T-helper 22 cell (primary cell): ENCODE data around the gene WDR90.

ENCODE experiments used
- DNase-seq: peaks from one replicate; pipeline ENCODE4 v3.0.0-alpha.2; 2020; ENCODE audit warnings: low read depth

WDR90 gene

DNA sequence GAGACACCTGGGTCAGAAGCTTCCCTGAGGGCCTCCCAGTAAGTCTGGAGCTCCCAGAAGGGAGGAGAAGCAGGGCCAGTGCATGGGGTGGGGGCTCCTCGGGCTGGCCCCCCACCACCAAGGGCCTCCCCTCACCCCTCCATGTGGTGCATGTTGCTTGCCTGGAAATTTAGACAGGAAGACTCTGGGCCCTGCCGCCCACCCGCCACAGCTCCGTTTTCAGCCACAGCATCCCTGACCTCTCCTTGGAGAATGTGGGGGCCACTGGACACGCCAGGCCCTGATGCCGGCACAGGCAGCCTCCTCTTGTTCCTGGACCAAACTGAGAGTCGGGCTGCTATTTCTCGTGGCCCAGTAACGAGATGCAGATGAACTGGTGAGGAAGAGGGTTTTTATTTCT lies 10.3 kb upstream of the WDR90 start:
- DNase-seq, result no peak

DNA sequence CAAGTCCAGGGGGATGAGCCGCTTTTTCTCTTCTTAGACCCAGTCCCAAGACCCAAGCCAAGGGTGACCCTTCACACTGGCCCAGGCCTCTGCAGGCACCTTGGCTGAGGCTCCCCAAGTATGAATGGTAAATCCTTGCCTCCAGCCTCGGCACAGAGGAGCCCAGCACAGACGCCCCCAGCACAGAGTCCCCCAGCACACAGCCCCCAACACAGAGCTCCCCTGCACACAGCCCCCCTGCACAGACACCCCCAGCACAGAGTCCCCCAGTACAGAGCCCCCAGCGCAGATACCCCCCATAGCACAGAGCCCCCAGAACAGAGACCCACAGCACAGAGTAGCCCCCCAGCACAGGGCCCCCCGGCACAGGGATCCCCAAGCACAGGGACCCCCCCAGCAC lies 8.6 kb upstream of the WDR90 start:
- DNase-seq, result no peak

DNA sequence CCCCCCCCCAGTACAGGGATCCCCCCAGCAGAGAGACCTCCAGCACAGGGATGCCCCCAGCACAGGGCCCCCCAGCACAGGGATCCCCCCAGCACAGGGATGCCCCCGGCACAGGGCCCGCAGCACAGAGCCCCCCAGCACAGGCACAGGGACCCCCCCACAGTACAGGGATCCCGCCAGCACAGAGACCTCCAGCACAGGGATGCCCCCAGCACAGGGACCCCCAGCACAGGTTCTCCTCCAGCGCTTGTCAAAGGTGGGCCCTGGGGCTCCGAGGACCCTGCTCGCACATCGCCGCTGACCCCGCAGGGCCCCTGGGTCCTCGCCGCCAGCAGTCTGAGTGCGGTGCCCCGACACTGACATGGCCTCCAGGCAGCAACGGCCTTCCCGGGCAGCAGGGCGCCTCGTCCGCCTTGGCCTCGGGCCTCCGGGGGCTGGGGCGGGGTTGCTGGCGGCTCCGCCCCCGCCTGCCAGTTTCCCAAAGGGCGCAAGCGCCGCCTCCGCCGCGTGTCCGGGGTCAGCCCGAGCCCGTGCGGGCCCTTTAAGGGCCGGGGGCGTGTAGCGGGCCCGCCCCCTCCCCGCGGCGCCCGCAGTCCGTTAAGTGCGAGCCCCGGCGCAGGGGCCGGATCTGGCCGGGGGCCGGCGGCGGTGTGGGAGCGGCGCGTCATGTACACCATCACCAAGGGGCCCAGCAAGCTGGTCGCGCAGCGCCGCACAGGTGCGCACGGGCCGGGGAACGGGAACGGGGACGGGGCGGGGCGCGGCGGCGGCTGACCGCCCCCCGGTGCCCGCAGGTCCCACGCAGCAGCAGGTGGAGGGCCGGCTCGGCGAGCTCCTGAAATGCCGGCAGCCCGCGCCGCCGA lies 7.6 kb upstream of the WDR90 start, which contains the start of gene MCRIP2:
TSS of gene MCRIP2 (plus strand) at position 503 of the 863 bp plus-strand sequence. CDS start at position 667, 164 bp downstream.
- peak; percentile 41 for DNase-seq

GRCh38 chr16:642189-643049 lies 6.7 kb upstream of the WDR90 start:
- no peak for DNase-seq

GRCh38 chr16:643050-643368 lies 6.2 kb upstream of the WDR90 start:
- DNase-seq, result no peak

DNA sequence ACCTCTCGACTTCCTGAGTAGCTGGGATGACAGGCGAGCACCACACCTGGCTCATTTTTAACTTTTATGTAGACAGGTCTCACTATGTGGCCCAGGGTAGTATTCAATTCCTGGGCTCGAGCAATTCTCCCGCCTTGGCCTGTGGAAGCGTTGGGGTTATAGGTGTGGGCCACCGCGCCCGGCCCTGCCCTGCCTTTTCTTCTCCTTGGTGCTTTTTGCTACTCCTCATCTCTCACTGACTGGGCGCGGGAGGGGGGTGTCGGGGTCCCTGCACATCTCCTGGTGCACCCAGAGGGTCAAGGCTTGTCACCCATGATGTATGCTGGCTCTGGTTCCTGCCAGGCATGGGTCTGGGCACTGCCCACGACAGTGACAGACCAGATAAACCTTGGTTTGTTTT lies 4.6 kb upstream of the WDR90 start:
- DNase-seq, result no peak

DNA sequence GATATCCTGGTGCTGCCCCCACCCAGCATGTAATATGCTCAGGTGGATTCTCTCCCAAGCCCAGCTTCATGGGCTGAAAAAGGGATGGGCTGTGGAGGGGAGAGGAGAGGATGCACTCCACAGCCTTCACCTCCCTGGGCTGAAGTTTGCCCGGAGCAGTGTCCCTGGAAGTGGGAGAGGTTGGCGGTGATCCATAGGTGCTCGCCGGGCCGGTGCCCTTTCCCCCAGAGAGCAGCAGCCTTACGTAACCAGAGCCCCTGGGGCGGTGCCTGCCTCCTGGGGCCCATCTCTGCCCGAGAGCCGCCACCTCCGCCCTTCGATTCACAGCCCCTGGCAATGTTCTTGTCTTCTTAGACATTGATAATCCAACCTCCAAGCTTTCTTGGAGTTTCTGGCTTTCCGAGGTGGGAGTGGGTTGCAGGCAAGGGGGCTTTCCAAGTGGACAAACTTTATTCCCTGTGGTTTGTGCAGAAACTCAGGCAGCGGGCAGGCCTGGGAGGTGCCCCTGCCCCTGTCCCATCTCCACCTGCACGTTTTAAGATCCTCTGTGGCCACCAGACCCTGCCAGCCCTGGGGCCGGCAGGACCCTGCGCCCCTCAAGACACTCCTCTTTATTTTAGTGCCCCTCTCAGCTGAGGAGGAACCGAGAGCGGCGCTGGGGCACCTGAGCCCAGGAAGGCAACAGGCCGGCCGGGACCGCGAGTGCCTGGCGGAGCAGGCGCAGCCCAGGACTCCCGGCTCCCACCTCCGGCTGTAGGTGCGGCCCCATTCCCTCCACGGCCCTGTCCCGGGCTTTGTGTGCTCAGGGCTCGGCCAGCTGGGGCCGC lies 3.1 kb upstream of the WDR90 start:
- DNase-seq, result no peak

DNA sequence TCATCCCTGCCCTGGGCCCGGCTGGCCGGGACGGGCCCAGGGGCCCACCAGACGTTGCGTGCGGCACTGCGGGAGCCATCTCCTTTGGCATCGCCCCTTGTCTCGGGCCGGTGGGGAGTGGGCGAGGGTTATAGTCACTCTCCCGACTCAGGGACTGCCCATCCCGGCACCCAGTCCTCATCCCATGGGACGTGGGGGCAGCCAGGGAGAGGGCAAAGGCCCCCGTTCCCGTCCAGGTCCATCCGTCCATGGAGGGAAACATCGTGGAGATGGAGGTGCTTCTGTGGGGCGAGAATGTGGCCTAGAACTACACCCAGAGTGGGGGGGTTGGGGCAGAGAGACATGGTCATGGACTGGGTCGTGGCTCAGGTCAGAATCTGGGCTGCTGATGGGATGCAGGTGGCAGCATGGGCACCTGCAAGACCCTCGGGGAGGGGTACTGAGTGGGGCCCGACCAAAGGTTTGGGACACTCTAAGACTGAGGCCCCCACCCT lies 2.4 kb upstream of the WDR90 start:
- DNase-seq, result no peak

DNA sequence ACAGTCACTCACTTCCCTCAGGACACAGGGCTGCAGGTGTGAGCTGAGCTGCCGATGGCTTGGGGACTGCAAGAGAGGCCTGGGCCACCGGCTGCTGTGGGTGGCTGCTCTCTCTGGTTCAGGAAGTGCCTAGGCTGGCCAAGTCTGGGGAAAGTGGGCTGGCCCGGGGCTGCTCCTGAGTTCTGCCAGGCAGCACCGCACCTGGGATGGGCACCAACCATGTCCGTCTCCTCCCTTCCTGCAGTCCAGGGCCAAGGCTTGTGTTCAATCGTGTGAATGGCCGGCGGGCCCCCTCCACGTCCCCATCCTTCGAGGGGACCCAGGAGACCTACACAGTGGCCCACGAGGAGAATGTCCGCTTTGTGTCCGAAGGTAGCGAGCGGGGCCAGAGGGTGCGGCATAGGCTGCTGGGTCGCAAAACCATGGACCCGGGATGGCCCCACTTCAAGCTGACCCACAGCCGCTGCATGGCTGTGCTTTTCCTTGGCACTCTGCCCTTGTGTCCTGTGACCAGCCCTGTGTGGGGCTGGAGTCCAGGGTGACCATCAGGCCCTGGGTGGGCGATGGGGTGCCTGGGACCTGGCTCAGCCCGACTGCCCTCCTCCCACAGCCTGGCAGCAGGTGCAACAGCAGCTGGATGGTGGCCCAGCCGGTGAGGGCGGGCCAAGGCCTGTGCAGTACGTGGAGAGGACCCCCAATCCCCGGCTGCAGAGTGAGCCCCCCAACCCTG lies 1.8 kb upstream of the WDR90 start:
- DNase-seq, result no peak

DNA sequence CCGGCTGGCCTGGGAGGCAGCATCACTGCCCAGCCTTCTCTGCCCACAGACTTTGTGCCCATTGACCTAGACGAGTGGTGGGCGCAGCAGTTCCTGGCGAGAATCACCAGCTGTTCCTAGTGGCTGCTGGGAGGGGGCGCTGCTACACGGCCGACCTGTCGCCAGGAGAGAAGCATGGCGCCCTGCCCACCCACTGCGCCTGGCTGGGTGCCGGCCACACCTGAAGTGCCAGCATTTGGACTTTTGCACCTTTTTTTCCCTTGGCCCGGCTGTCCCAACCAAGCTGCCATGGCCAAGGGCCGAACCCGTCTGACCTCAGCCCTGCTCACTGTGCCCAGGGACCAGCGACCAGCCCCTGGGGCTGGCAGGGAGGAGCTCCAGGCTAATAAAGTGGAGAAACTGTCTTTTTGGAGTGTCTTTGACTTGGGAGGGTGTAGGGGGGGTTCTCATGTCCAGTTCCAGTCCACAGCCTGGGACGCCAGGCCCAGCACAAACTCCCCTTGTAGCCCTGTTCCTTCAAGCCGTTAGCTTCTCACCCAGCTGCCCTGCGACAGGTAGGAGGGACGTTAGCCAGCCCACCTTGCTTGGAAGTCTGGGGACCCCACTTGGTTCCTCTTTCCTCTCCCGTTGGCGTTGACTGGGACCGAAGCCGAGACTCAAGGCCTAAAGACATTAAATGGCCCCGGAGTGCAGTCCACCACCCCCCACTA lies 939 bp upstream of the WDR90 start:
- DNase-seq, result no peak

GRCh38 chr16:649631-650030 lies 466 bp downstream of the WDR90 start:
- no peak for DNase-seq

DNA sequence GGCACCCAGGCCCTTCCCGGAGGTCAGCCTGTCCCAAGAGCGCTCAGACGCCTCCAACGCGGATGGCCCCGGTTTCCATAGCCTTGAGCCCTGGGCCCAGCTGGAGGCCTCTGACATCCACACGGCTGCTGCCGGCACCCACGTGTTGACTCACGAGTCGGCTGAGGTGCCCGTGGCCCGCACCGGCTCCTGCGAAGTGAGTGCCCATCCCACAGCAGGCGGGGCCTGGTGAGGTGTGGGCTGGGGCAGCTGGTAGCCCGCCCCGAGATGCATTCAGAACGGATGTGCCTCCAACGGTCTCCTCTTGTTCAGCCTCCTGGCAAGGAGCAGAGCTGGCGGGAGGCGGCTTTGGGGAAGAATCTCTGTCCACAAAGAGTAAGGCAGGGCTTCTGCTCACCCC lies 2.7 kb downstream of the WDR90 start:
- no peak for DNase-seq

DNA sequence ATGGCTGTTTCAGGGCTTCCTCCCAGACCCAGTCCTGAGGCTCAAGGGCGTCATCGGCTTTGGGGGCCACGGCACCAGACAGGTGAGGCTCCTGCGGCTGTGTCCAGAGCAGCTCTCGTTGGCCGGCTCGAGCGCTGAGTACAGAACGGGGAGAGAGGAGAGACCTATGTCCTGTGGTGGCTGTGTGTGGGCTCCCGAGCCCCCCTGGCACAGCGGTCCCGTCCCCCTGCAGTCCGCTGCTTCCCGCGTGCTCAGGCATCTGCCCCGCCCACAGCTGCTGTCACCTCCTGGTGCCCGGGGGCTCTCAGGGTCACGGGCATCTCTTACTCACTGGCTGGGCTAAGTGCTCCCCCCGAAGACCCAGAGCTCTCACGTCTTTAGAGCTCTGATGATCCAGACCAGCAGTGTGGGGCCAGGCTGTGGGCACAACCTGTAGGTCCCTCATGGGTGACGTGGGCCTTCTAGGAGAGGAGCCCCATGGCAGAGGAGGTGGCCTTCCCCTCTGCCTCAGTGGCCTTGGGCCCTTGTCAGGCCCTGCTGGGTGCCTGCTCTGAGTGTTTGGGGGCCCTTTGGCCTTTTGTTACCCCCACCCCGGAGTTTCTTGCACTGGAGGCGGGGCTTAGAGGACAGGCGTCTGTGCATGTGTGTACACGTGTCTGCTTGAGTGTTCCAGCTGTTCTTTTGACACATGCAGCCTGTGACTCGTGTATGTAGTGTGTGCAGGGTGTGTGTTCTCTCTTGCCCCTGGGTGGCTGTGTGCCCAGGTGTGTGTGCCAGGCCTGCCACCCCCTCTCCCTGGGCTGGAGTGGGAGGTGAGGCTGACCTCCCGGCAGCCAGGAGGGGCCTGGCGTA lies 3.5 kb downstream of the WDR90 start:
- DNase-seq, result no peak

GRCh38 chr16:654034-654433 lies 4.9 kb downstream of the WDR90 start:
- no peak for DNase-seq

GRCh38 chr16:657487-657886 lies 8.3 kb downstream of the WDR90 start:
- DNase-seq, result no peak

DNA sequence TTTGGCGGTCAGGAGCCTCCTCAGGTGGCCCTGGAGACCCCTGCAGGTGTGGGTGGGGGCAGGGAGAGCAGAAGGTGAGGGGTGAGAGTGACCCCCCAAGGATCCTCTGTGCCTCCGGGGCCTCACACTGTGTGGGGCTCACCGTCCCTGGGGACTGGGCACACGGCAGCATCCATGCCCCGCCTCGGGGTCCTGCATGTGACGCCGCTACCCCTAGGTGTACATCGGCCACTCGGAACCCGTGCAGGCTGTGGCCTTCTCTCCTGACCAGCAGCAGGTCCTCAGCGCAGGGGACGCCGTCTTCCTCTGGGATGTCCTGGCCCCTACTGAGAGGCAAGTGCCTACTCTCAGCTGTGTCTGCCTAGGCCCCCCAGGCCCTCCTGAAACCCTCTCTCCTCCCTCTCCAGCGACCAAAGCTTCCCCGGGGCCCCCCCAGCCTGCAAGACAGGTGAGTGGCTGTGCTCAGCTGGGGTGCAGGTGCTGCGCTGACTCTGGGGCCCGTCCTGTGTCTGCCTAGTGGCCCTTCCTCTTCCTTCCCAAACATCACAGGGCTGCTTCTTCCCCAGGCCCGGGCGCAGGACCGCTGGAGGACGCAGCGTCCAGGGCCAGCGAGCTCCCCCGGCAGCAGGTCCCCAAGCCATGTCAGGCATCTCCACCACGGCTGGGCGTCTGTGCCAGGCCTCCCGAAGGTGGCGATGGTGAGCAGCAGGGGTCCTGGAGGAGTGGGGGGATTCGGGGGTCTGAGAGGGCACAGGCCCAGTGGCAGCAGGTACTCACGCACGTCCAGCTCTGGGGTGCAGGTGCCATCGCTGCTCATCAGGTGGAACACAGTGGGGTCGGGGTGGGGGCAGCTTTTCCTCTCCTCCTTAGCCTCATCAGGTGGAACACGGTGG lies 9.8 kb downstream of the WDR90 start:
- no peak for DNase-seq

DNA sequence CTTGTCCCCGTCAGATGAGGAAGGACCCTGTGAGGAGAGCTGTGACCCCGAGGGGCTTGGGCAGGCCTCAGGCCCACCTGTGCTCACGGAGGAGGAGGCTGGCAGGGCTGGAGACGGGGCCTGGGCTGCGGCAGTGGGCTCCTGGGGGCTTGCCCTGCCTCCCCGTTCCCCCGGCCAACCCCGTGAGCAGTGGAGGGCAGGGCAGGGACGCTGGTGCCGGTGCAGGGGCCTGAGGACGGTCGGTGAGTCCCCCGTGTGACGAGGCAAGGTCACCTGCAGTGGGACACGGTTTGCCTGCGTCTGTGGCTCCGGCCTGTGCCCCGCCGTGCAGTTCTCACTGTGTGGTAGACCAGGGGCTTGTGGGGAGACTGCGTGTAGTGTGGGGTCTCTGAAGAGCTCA lies 10.5 kb downstream of the WDR90 start:
- no peak for DNase-seq

GRCh38 chr16:660132-660458 lies 10.9 kb downstream of the WDR90 start:
- DNase-seq, result no peak
